Sigmoid colon (tissue), 7 donors: ENCODE results near the gene HOXA1. TPM values are rescaled to one million over a fixed set of nuclear protein-coding genes. Genes with fewer than 3 reads are reported as not detected.

Source experiments
- DNase-seq: peaks from one replicate; pipeline ENCODE4 v3.0.0-alpha.2; 2019
- H3K27ac ChIP-seq, 4 donors: fragments of 200-600 bp; sonication (generic); one replicate each; pipeline ENCODE4 v1.5.1; 2016 to 2019; ENCODE audit warnings: mild to moderate bottlenecking in 1 of 4
- H3K27me3 ChIP-seq, 3 donors: fragments of 200-600 bp; sonication (generic); one replicate each; pipeline ENCODE4 v1.5.1; 2019; ENCODE audit warnings: mild to moderate bottlenecking in 1 of 3
- H3K36me3 ChIP-seq, 4 donors: fragments of 200-600 bp; sonication (generic); one replicate each; pipeline ENCODE4 v1.5.1; 2016 to 2019
- H3K4me1 ChIP-seq, 4 donors: fragments of 200-600 bp; sonication (generic); one replicate each; pipeline ENCODE4 v1.5.1; 2017 to 2019
- H3K4me3 ChIP-seq, 4 donors: fragments of 200-600 bp; sonication (generic); one replicate each; pipeline ENCODE4 v1.5.1; 2017 to 2019; ENCODE audit warnings: mild to moderate bottlenecking in 2 of 4, moderate library complexity in 1 of 4
- H3K9me3 ChIP-seq, 4 donors: fragments of 200-600 bp in 3 of 4; sonication (generic) in 3 of 4; one replicate each; pipeline versions ENCODE4 v1.5.1 to v1.6.1; 2013 to 2019
- CTCF ChIP-seq, 4 experiments: fragments of 450-650 bp in 3 of 4; fragments of 200-600 bp in 1 of 4; IDR thresholded peaks; one replicate each; pipeline ENCODE4 v1.5.1; 2016 to 2019; ENCODE audit warnings: antibody characterized with exemption in 4 of 4, mild to moderate bottlenecking in 3 of 4, moderate library complexity in 2 of 4
- EP300 ChIP-seq, 4 donors: sonication (generic); formaldehyde crosslinking; IDR thresholded peaks; one replicate each; pipeline ENCODE4 v1.6.1; 2017; ENCODE audit warnings: antibody characterized with exemption in 4 of 4
- POLR2A ChIP-seq, 2 donors: fragments of 450-650 bp; IDR thresholded peaks; one replicate each; pipeline ENCODE4 v1.6.1; 2016; ENCODE audit warnings: antibody characterized with exemption in 2 of 2, mild to moderate bottlenecking in 2 of 2, moderate library complexity in 2 of 2
- POLR2AphosphoS5 ChIP-seq, 4 donors: sonication (generic); formaldehyde crosslinking; IDR thresholded peaks; one replicate each; pipeline ENCODE4 v1.6.1; 2017; ENCODE audit warnings: antibody characterized with exemption in 4 of 4
- WGBS, 2 donors: extraction: QIAGEN DNeasy Blood & Tissue Kit; methylation state at CpG; one replicate each; pipeline ENCODE4 v1.1.7; 2013; 5-methylcytosine and 5-hydroxymethylcytosine counted together
- intact Hi-C: fragments of 100-400 bp; cut with DNase I; formaldehyde crosslinking; loops from one replicate; pipeline ENCODE4 v1.15.1; 2023
- polyA plus RNA-seq, 3 donors: library from polyadenylated mRNA; stranded (reverse); fragments of 200-250 nt; gene quantifications; one replicate each; pipeline ENCODE4 v1.2.3, GENCODE V29; 2013
- total RNA-seq, 4 donors: library from RNA; depleted of rRNA; stranded (reverse); fragments of >200 nt; gene quantifications; one replicate each; pipeline ENCODE4 v1.1.0, GENCODE V29; 2016
- donor health status: healthy with polysubstance abuse.
- donor health status: Bipolar disorder and iron deficiency.
- donor health status: healthy.

HOXA1 gene
- total and polyA plus RNA-seq, 7 donors = 0.14 to 2.4 (median 1.1) TPM

- Histone ChIP-seq H3K27ac (peak overlapping the region; percentile 93 to 99 (median 94)), H3K4me1 (peaks cover 0 to 52% (median 15%) of the 10 kb centered on the region in 4 donors), H3K27me3 (no peaks in the 10 kb centered on the region), H3K9me3 (no peaks in the 10 kb centered on the region), H3K4me3 (peak overlapping the region in 2 of 4 donors; percentile 50 to 53), H3K36me3 (no peaks in the 10 kb centered on the region)
- 70 to 78% methylated on average over 13 of the region's 13 CpGs for WGBS, 2 donors
- DNase-seq = no peak
- TF ChIP-seq POLR2A (IDR thresholded peaks at IDR 0.05) (no peak), POLR2AphosphoS5 (IDR thresholded peaks at IDR 0.05) (no peak), EP300 (IDR thresholded peaks at IDR 0.05) (no peak), CTCF (IDR thresholded peaks at IDR 0.05) (no peak)
- intact Hi-C loops = loop anchor here (5.0 kb wide), 1 partner anchor 63 kb away; the partner anchor contains the start of gene HOXA9
Measured at GRCh38 chr7:27104341-27105058, 8.7 kb upstream of the HOXA1 start.

GRCh38 chr7:27103489-27104226 lies 7.9 kb upstream of the HOXA1 start:
- intact Hi-C loops = loop anchor here (5.0 kb wide), 1 partner anchor 64 kb away; the partner anchor contains the start of gene HOXA9
- WGBS, 2 donors = 21 to 35% methylated on average over 35 of the region's 35 CpGs
- Histone ChIP-seq H3K27ac (peak overlapping the region; percentile 93 to 99 (median 94)), H3K4me3 (peak overlapping the region; percentile 34 to 53 (median 44)), H3K4me1 (peaks cover 0 to 52% (median 17%) of the 10 kb centered on the region in 4 donors), H3K9me3 (no peaks in the 10 kb centered on the region), H3K36me3 (no peaks in the 10 kb centered on the region), H3K27me3 (no peaks in the 10 kb centered on the region)
- DNase-seq = peak; percentile 74
- TF ChIP-seq POLR2AphosphoS5 (IDR thresholded peaks at IDR 0.05) (peak in 1 of 4 donors; percentile 30), EP300 (IDR thresholded peaks at IDR 0.05) (no peak), CTCF (IDR thresholded peaks at IDR 0.05) (no peak), POLR2A (IDR thresholded peaks at IDR 0.05) (peak in 1 of 2 donors; percentile 8)

GRCh38 chr7:27102581-27103442 lies 7.0 kb upstream of the HOXA1 start, which contains the start of gene HOXA2:
TSS of gene HOXA2 (minus strand) at chr7:27102683. CDS start at chr7:27102500, 183 bp downstream.
- peaks cover 0 to 57% (median 22%) of the 10 kb centered on the region in 4 donors for H3K4me1 ChIP-seq
- WGBS, 2 donors = 13 to 15% methylated on average over 29 of the region's 29 CpGs
- intact Hi-C loops = loop anchor here (5.0 kb wide), 1 partner anchor 64 kb away; the partner anchor contains the start of gene HOXA9

More at GRCh38 chr7:27102581-27103442, 7.0 kb upstream of the HOXA1 start, which contains the start of gene HOXA2:
- TF ChIP-seq POLR2AphosphoS5 (IDR thresholded peaks at IDR 0.05) (peak; percentile 31 to 71 (median 58)), POLR2A (IDR thresholded peaks at IDR 0.05) (peak in 1 of 2 donors; percentile 15), EP300 (IDR thresholded peaks at IDR 0.05) (no peak), CTCF (IDR thresholded peaks at IDR 0.05) (no peak)
- Histone ChIP-seq H3K4me3 (peak within 1 kb of the TSS; percentile 34 to 53 (median 44)), H3K27me3 (no peaks in the 10 kb centered on the region), H3K36me3 (no peaks in the 10 kb centered on the region), H3K27ac (peak within 1 kb of the TSS; percentile 93 to 99 (median 94)), H3K9me3 (no peaks in the 10 kb centered on the region)
- DNase-seq = peak; percentile 78
